SK-N-SH treated with all-trans-retinoic acid at 6 μM for 48 hours (cell line): ENCODE measurements around the gene ANKRD40CL.

Source experiments
- ARNTL ChIP-seq: fragments of 450-650 bp; formaldehyde crosslinking; IDR thresholded peaks from 2 replicates; pipeline ENCODE4 v1.5.0; 2020; ENCODE audit warnings: low read depth, mild to moderate bottlenecking, moderate library complexity, borderline replicate concordance
- BACH2 ChIP-seq: fragments of 250-450 bp; sonication (Bioruptor Pico); IDR thresholded peaks from 2 replicates; pipeline ENCODE4 v1.9.0; 2021; ENCODE audit warnings: mild to moderate bottlenecking, borderline replicate concordance
- ESRRG ChIP-seq: fragments of 250-450 bp; sonication (Bioruptor Pico); IDR thresholded peaks from 2 replicates; pipeline ENCODE4 v1.6.1; 2021; ENCODE audit warnings: mild to moderate bottlenecking
- ISL1 ChIP-seq: fragments of 250-450 bp; sonication (Bioruptor Pico); IDR thresholded peaks from 2 replicates; pipeline ENCODE4 v2.1.2; 2022; ENCODE audit warnings: mild to moderate bottlenecking, moderate library complexity
- PATZ1 ChIP-seq: fragments of 250-450 bp; sonication (Bioruptor Pico); IDR thresholded peaks from 2 replicates; pipeline ENCODE4 v1.8.0; 2020; ENCODE audit warnings: mild to moderate bottlenecking, moderate library complexity, borderline replicate concordance
- RARB ChIP-seq: fragments of 250-450 bp; sonication (Bioruptor Pico); IDR thresholded peaks from 2 replicates; pipeline ENCODE4 v1.8.0; 2021; ENCODE audit warnings: mild to moderate bottlenecking, moderate library complexity
- SNAI2 ChIP-seq: fragments of 250-450 bp; sonication (Bioruptor Pico); IDR thresholded peaks from 2 replicates; pipeline ENCODE4 v1.5.0; 2020; ENCODE audit warnings: mild to moderate bottlenecking, moderate library complexity
- TOX ChIP-seq: fragments of 250-450 bp; sonication (Bioruptor Pico); IDR thresholded peaks from 2 replicates; pipeline ENCODE4 v1.8.0; 2021; ENCODE audit warnings: mild to moderate bottlenecking, moderate library complexity, borderline replicate concordance
- ZC3H10 ChIP-seq: fragments of 250-450 bp; sonication (Bioruptor Pico); IDR thresholded peaks from 2 replicates; pipeline ENCODE4 v1.5.1; 2021; ENCODE audit warnings: mild to moderate bottlenecking, moderate library complexity
- ZFP3 ChIP-seq: fragments of 250-450 bp; sonication (Bioruptor Pico); IDR thresholded peaks from 2 replicates; pipeline ENCODE4 v1.5.0; 2020; ENCODE audit warnings: mild to moderate bottlenecking, moderate library complexity
- ZNF8 ChIP-seq: fragments of 450-650 bp; formaldehyde crosslinking; IDR thresholded peaks from 2 replicates; pipeline ENCODE4 v1.5.0; 2020; ENCODE audit warnings: mild to moderate bottlenecking, moderate library complexity
- TF ChIP-seq, protein P1 (sequence below): fragments of 250-450 bp; sonication (Bioruptor Pico); IDR thresholded peaks from 2 replicates; pipeline ENCODE4 v1.5.1; 2021; ENCODE audit warnings: mild to moderate bottlenecking, moderate library complexity

DNA sequence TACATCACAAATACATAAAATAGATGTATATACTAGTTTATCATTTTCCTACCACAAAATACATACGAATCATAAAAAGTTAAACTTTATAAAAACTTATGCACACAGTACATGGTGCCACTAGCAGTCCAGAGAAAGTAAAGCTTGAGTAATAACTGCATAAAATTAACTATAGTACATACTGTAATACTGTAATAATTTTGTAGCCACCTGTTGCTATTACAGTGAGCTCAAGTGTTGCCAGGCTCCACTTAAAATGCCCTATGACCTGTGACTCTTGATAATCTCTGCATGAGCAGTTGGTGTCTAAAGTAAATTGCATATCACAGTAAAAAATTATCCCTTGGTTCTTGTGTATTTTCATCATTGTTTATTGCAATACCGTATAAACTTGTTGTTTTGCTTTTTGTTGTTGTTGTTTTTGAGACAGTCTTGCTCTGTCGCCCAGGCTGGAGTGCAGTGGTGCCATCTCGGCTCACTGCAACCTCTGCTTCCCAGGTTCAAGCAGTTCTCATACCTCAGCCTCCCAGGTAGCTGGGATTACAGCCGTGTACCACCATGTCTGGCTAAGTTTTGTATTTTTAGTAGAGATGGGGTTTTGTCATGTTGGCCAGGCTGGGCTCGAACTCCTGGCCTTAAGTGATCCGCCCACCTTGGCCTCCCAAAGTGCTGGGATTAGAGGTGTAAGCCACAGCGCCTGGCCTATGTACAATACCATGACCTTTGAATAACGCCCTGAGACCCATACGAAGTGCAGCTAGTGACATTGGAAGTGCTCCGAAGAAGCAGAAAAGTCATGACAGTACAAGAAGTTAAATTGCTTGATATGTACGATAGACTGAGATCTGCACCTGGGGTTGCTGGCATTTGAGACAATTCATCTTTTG lies 41.3 kb downstream of the ANKRD40CL start:
- no peak for TF ChIP-seq BACH2 (CRISPR knock-in tag)
- TF ChIP-seq ESRRG, result no peak
- no peak for TF ChIP-seq ARNTL (CRISPR knock-in tag)
- TF ChIP-seq ZFP3, result no peak
- no peak for TF ChIP-seq RARB (CRISPR knock-in tag)
- TF ChIP-seq ZC3H10, result no peak
- TF ChIP-seq, protein P1, sequence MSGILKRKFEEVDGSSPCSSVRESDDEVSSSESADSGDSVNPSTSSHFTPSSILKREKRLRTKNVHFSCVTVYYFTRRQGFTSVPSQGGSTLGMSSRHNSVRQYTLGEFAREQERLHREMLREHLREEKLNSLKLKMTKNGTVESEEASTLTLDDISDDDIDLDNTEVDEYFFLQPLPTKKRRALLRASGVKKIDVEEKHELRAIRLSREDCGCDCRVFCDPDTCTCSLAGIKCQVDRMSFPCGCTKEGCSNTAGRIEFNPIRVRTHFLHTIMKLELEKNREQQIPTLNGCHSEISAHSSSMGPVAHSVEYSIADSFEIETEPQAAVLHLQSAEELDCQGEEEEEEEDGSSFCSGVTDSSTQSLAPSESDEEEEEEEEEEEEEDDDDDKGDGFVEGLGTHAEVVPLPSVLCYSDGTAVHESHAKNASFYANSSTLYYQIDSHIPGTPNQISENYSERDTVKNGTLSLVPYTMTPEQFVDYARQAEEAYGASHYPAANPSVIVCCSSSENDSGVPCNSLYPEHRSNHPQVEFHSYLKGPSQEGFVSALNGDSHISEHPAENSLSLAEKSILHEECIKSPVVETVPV, result no peak
- TF ChIP-seq ZNF8 (CRISPR knock-in tag), result no peak
- no peak for TF ChIP-seq SNAI2
- no peak for TF ChIP-seq PATZ1 (CRISPR knock-in tag)
- no peak for TF ChIP-seq ISL1 (CRISPR knock-in tag)
- TF ChIP-seq TOX, result no peak
